CMK (cell line): ENCODE measurements around the gene PLB1.

Experiments
- DNase-seq: peaks from one replicate; pipeline ENCODE4 v3.0.0-alpha.2; 2010; ENCODE audit warnings: low read depth

The PLB1 gene

GRCh38 chr2:28612131-28612812 lies 116.4 kb downstream of the PLB1 start:
- no peak for DNase-seq

GRCh38 chr2:28613186-28613585 lies 117.3 kb downstream of the PLB1 start:
- DNase-seq: no peak

- DNase-seq: no peak
These were observed 118.0 kb downstream of the PLB1 start for GRCh38 chr2:28613633-28614501.

GRCh38 chr2:28615706-28616105 lies 119.8 kb downstream of the PLB1 start:
- no peak for DNase-seq

- DNase-seq: no peak
These were observed 120.6 kb downstream of the PLB1 start for GRCh38 chr2:28616396-28616999.

GRCh38 chr2:28617502-28618184 lies 121.8 kb downstream of the PLB1 start:
- no peak for DNase-seq

GRCh38 chr2:28618221-28619141 lies 122.6 kb downstream of the PLB1 start:
- DNase-seq: no peak

- no peak for DNase-seq
These were observed 123.6 kb downstream of the PLB1 start for GRCh38 chr2:28619213-28620196.

- no peak for DNase-seq
These were observed 124.5 kb downstream of the PLB1 start for GRCh38 chr2:28620291-28620793.

GRCh38 chr2:28620801-28621171 lies 124.9 kb downstream of the PLB1 start:
- no peak for DNase-seq

- no peak for DNase-seq
These were observed 125.6 kb downstream of the PLB1 start for GRCh38 chr2:28621172-28622100.

- DNase-seq: no peak
These were observed 126.2 kb downstream of the PLB1 start for GRCh38 chr2:28622101-28622499.

- DNase-seq: no peak
These were observed 127.9 kb downstream of the PLB1 start for GRCh38 chr2:28623582-28624405.

GRCh38 chr2:28624436-28624792 lies 128.6 kb downstream of the PLB1 start:
- no peak for DNase-seq

GRCh38 chr2:28624793-28625701 lies 129.2 kb downstream of the PLB1 start:
- no peak for DNase-seq

- no peak for DNase-seq
These were observed 130.5 kb downstream of the PLB1 start for GRCh38 chr2:28626376-28626775.

- DNase-seq: no peak
These were observed 131.1 kb downstream of the PLB1 start for GRCh38 chr2:28626891-28627421.
